H1 (cell line): ENCODE measurements around the gene SLC6A12. TPM values are rescaled to one million over a fixed set of nuclear protein-coding genes. Genes with fewer than 3 reads are reported as not detected.

Source experiments
- CTCF ChIA-PET: fragments of 300-600 bp; sonication (Branson Sonifier 250); formaldehyde crosslinking; loops from one replicate; lab custom pipeline; 2021; ENCODE audit not compliant: partially characterized antibody; lab: Charles Lee
- POLR2A ChIA-PET: fragments of 300-600 bp; sonication (Branson Sonifier 250); formaldehyde crosslinking; loops from one replicate; lab custom pipeline; 2021; ENCODE audit warnings: inconsistent platforms; ENCODE audit not compliant: partially characterized antibody; lab: Charles Lee
- DNase-seq, 2 experiments: peaks; one replicate each; pipeline versions ENCODE4 v3.0.0 to v3.0.0-alpha.2; 2010 to 2022; ENCODE audit warnings: low spot score in 2 of 2, low read depth in 1 of 2, mixed read lengths in 1 of 2
- FAIRE-seq: peaks from 2 replicates; lab custom pipeline; 2011; peaks lifted over from hg19 to GRCh38; lab: Jason Lieb, UNC
- H2AFZ ChIP-seq: 2 replicates; pipeline ENCODE4 v1.8.1; 2012; ENCODE audit warnings: low read length, inconsistent platforms
- H2AK5ac ChIP-seq: 2 replicates; pipeline ENCODE4 v1.6.1; 2013; ENCODE audit warnings: low read depth, low read length
- H2BK120ac ChIP-seq: replicated peaks from 2 replicates; pipeline ENCODE3; 2013; ENCODE audit warnings: low read depth, low read length, inconsistent platforms
- H2BK12ac ChIP-seq: 2 replicates; pipeline ENCODE4 v1.6.1; 2013; ENCODE audit warnings: low read depth, low read length
- H2BK15ac ChIP-seq: 2 replicates; pipeline ENCODE4 v1.6.1; 2013; ENCODE audit warnings: low read length
- H2BK20ac ChIP-seq: 2 replicates; pipeline ENCODE4 v1.6.1; 2013; ENCODE audit warnings: low read length
- H2BK5ac ChIP-seq: 2 replicates; pipeline ENCODE4 v1.6.1; 2013; ENCODE audit warnings: low read depth, low read length
- H3K14ac ChIP-seq: 2 replicates; pipeline ENCODE4 v1.6.1; 2013; ENCODE audit warnings: inconsistent platforms; ENCODE audit not compliant: insufficient read length
- H3K18ac ChIP-seq: 2 replicates; pipeline ENCODE4 v1.6.1; 2013; ENCODE audit warnings: low read length; ENCODE audit errors: extremely low read depth
- H3K23ac ChIP-seq: 2 replicates; pipeline ENCODE4 v1.6.1; 2013; ENCODE audit warnings: inconsistent platforms; ENCODE audit not compliant: insufficient read length
- H3K23me2 ChIP-seq: 2 replicates; pipeline ENCODE4 v1.6.1; 2013; ENCODE audit warnings: low read depth, low read length
- H3K27ac ChIP-seq: 2 replicates; pipeline ENCODE4 v1.6.1; 2011; ENCODE audit warnings: low read depth, low read length, inconsistent platforms
- H3K27me3 ChIP-seq, 4 experiments: replicated peaks in 1 of 4; 1 replicate in 1 of 4; 2 replicates in 3 of 4; pipeline versions ENCODE4 v1.6.1 to v1.8.1; 2011 to 2013; ENCODE audit warnings: low read length in 3 of 4, mild to moderate bottlenecking in 3 of 4, inconsistent platforms in 2 of 4, mixed read lengths in 2 of 4, moderate library complexity in 1 of 4; ENCODE audit not compliant: control insufficient read depth in 3 of 4, insufficient read depth in 3 of 4; ENCODE audit errors: extremely low read depth in 1 of 4
- H3K36me3 ChIP-seq, 4 experiments: 2 replicates each; pipeline versions ENCODE4 v1.6.1 to v1.8.1; 2011 to 2013; ENCODE audit warnings: mild to moderate bottlenecking in 4 of 4, low read length in 3 of 4, moderate library complexity in 2 of 4, control low read depth in 1 of 4, inconsistent platforms in 1 of 4; ENCODE audit not compliant: insufficient read depth in 4 of 4, control insufficient read depth in 2 of 4
- H3K4ac ChIP-seq: replicated peaks from 2 replicates; pipeline ENCODE3; 2013; ENCODE audit warnings: low read length, low read depth, mixed read lengths, inconsistent platforms; ENCODE audit not compliant: insufficient read length
- H3K4me1 ChIP-seq, 4 experiments: replicated peaks in 1 of 4; 1 replicate in 1 of 4; 2 replicates in 3 of 4; pipeline versions ENCODE4 v1.6.1 to v1.8.1; 2011 to 2013; ENCODE audit warnings: low read length in 3 of 4, inconsistent platforms in 2 of 4, mixed read lengths in 1 of 4; ENCODE audit not compliant: insufficient read depth in 4 of 4, control insufficient read depth in 3 of 4
- H3K4me2 ChIP-seq, 2 experiments: 2 replicates each; pipeline versions ENCODE4 v1.6.1 to v1.8.1; 2011 to 2013; ENCODE audit warnings: low read depth in 2 of 2, low read length in 2 of 2, control low read depth in 1 of 2, inconsistent platforms in 1 of 2, mild to moderate bottlenecking in 1 of 2; ENCODE audit not compliant: insufficient read depth in 1 of 2
- H3K4me3 ChIP-seq, 4 experiments: fragments of 200-600, 300-600 bp in 1 of 4; sonication (generic), shearing (Covaris generic), sonication (Bioruptor Twin) in 1 of 4; 2 replicates each; pipeline versions ENCODE4 v1.5.1 to v1.8.1; 2011 to 2016; ENCODE audit warnings: low read length in 4 of 4, low read depth in 3 of 4, control low read depth in 2 of 4, inconsistent platforms in 2 of 4, mild to moderate bottlenecking in 2 of 4, mixed read lengths in 1 of 4, moderate library complexity in 1 of 4; ENCODE audit not compliant: insufficient read depth in 2 of 4; ENCODE audit errors: extremely low read depth in 1 of 4
- H3K56ac ChIP-seq: replicated peaks from 2 replicates; pipeline ENCODE3; 2013; ENCODE audit warnings: low read depth, mild to moderate bottlenecking, mixed read lengths, low read length, inconsistent platforms; ENCODE audit not compliant: insufficient read length
- H3K79me1 ChIP-seq: 2 replicates; pipeline ENCODE4 v1.6.1; 2013; ENCODE audit warnings: low read depth, low read length, control low read depth
- H3K79me2 ChIP-seq, 2 experiments: 2 replicates each; pipeline versions ENCODE4 v1.6.1 to v1.8.1; 2012 to 2013; ENCODE audit warnings: low read length in 2 of 2, mild to moderate bottlenecking in 2 of 2, inconsistent platforms in 1 of 2; ENCODE audit not compliant: insufficient read depth in 2 of 2, control insufficient read depth in 1 of 2
- H3K9ac ChIP-seq, 4 experiments: replicated peaks in 1 of 4; 1 replicate in 1 of 4; 2 replicates in 3 of 4; pipeline versions ENCODE4 v1.6.1 to v1.8.1; 2011 to 2013; ENCODE audit warnings: low read depth in 3 of 4, low read length in 3 of 4, control low read depth in 2 of 4, mild to moderate bottlenecking in 2 of 4, moderate library complexity in 2 of 4, inconsistent platforms in 1 of 4; ENCODE audit errors: extremely low read depth in 1 of 4
- H3K9me3 ChIP-seq, 2 experiments: 2 replicates each; pipeline versions ENCODE4 v1.6.1 to v1.8.1; 2012 to 2013; ENCODE audit warnings: mild to moderate bottlenecking in 2 of 2, moderate library complexity in 2 of 2, control low read depth in 1 of 2, inconsistent platforms in 1 of 2, low read depth in 1 of 2, low read length in 1 of 2, mixed read lengths in 1 of 2; ENCODE audit not compliant: insufficient read depth in 2 of 2
- H4K20me1 ChIP-seq, 2 experiments: replicated peaks in 1 of 2; 2 replicates each; pipeline versions ENCODE3 to v1.8.1; 2011 to 2013; ENCODE audit warnings: inconsistent platforms in 2 of 2, low read length in 2 of 2, mild to moderate bottlenecking in 1 of 2; ENCODE audit not compliant: insufficient read depth in 2 of 2, control insufficient read depth in 1 of 2
- H4K5ac ChIP-seq: 2 replicates; pipeline ENCODE4 v1.6.1; 2013; ENCODE audit warnings: low read length, low read depth, mixed read lengths, inconsistent platforms; ENCODE audit not compliant: insufficient read length
- H4K8ac ChIP-seq: 2 replicates; pipeline ENCODE4 v1.8.0; 2013; ENCODE audit warnings: mild to moderate bottlenecking, moderate library complexity, low read length, inconsistent platforms; ENCODE audit not compliant: insufficient read depth; ENCODE audit errors: extremely low read depth
- H4K91ac ChIP-seq: replicated peaks from 2 replicates; pipeline ENCODE3; 2013; ENCODE audit warnings: low read length, mixed read lengths, inconsistent platforms; ENCODE audit not compliant: insufficient read length
- CEBPB ChIP-seq: IDR thresholded peaks from 2 replicates; pipeline ENCODE4 v1.6.1; 2012; ENCODE audit warnings: low read depth, low read length
- CHD1 ChIP-seq: IDR thresholded peaks from 2 replicates; pipeline ENCODE4 v1.6.1; 2012; ENCODE audit warnings: low read depth, low read length, improper control_type of control experiment
- EP300 ChIP-seq, 2 experiments: IDR thresholded peaks; 1 replicate in 1 of 2; 2 replicates in 1 of 2; pipeline ENCODE4 v1.6.1; 2011 to 2012; ENCODE audit warnings: low read depth in 2 of 2, low read length in 2 of 2, mild to moderate bottlenecking in 2 of 2, borderline replicate concordance in 1 of 2, inconsistent platforms in 1 of 2, moderate library complexity in 1 of 2
- EZH2 ChIP-seq: fragments of 200-600 bp; sonication (generic); IDR thresholded peaks from 2 replicates; pipeline ENCODE4 v1.7.1; 2012; ENCODE audit warnings: low read depth, mild to moderate bottlenecking, moderate library complexity, low read length, inconsistent platforms; ENCODE audit not compliant: severe bottlenecking
- HDAC6 ChIP-seq: IDR thresholded peaks from one replicate; pipeline ENCODE4 v1.7.1; 2012; ENCODE audit warnings: low read depth, mild to moderate bottlenecking, inconsistent platforms, low read length, moderate library complexity
- POLR2AphosphoS5 ChIP-seq: IDR thresholded peaks from 2 replicates; pipeline ENCODE4 v1.6.1; 2011; ENCODE audit warnings: low read depth, low read length
- RFX5 ChIP-seq: IDR thresholded peaks from 2 replicates; pipeline ENCODE4 v1.6.1; 2011; ENCODE audit warnings: low read depth, low read length, improper control_type of control experiment, borderline replicate concordance
- RXRA ChIP-seq: IDR thresholded peaks from 2 replicates; pipeline ENCODE4 v1.6.1; 2011; ENCODE audit warnings: low read depth, mild to moderate bottlenecking, low read length, moderate library complexity; ENCODE audit not compliant: insufficient read depth
- SIN3A ChIP-seq, 2 experiments: IDR thresholded peaks in 1 of 2; conservative IDR thresholded peaks in 1 of 2; 2 replicates each; pipeline ENCODE4 v1.6.1; 2011 to 2012; ENCODE audit warnings: low read length in 2 of 2, improper control_type of control experiment in 1 of 2, low read depth in 1 of 2, mild to moderate bottlenecking in 1 of 2
- TCF12 ChIP-seq: IDR thresholded peaks from 2 replicates; pipeline ENCODE4 v1.6.1; 2011; ENCODE audit warnings: low read depth, mild to moderate bottlenecking, low read length
- WGBS, 2 experiments: shearing (Covaris generic) in 1 of 2; methylation state at CpG; one replicate each; pipeline versions ENCODE4 v1.1.6 to v1.1.7; 2013 to 2015; ENCODE audit warnings: low lambda C conversion rate in 2 of 2, mixed read lengths in 2 of 2, inconsistent platforms in 1 of 2, low coverage in 1 of 2, missing lambda C conversion rate in 1 of 2; ENCODE audit not compliant: insufficient replicate concordance in 2 of 2, insufficient coverage in 1 of 2, insufficient read length in 1 of 2; ENCODE audit errors: extremely low coverage in 1 of 2, missing lambda C conversion rate in 1 of 2; 5-methylcytosine and 5-hydroxymethylcytosine counted together
- polyA plus RNA-seq, 7 experiments: library from polyadenylated mRNA; depleted of rRNA in 3 of 7; stranded (reverse) in 5 of 7; unstranded in 2 of 7; fragments of >200 nt in 5 of 7; fragments of 200-250 nt in 2 of 7; gene quantifications; 1 replicate in 5 of 7; 2 replicates in 1 of 7; 4 replicates in 1 of 7; pipeline versions ENCODE4 v1.2.1 to v1.2.3, GENCODE V29; 2011 to 2013; ENCODE audit warnings: missing spikeins in 2 of 7, mixed read lengths in 2 of 7
- total RNA-seq: library from RNA; stranded (reverse); fragmentation: NEBNext Ultra II Directional; extraction: Animal tissue kit (Norgen Biotek cat#: 25700); gene quantifications from 2 replicates; pipeline ENCODE4 v1.2.1, GENCODE V29; 2021
- TF ChIP-seq, protein P1 (sequence below): IDR thresholded peaks from 2 replicates; pipeline ENCODE4 v1.6.1; 2012; ENCODE audit warnings: inconsistent platforms

SLC6A12 gene
- total and polyA plus RNA-seq, 2 of the 8 experiments (the other 6 are each of a cell fraction or from before 2014, with no cell fraction given): 0.70 to 1.1 TPM

DNA sequence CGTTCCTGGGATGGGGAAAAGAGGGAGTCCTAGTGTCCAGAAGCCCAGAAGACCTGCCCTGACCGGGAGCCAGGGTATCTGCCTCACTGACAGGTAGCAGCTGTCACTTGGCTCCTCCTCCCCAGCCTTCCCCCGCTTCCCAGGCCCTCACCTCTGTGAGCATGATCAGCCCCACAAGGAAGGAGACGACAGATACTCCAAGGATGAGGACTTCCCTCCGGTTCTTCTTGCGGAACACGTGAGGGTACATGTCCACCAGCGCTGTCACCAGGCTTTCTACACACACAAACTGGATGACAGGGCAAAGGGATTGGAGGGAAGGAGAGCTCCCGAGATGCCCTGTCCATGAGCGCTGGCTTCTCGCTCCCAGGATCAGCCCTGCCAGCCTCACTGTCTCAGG lies 9.9 kb upstream of the SLC6A12 start:
- 0 out of 2 replicates have a peak, but pooled peaks cover 2% of the 10 kb centered on the region for H3K23me2 ChIP-seq
- H3K56ac ChIP-seq: no peak overlapping the region
- H3K23ac ChIP-seq: no peak overlapping the region
- H3K18ac ChIP-seq: no peak overlapping the region
- H2AFZ ChIP-seq: no peak overlapping the region
- CTCF ChIA-PET: interaction anchor here (0.6 to 6.6 kb wide), 13 partner anchors 10 to 581 kb away, joined by 3 to 55 read pairs (median 4); no protein-coding TSS in a partner anchor
- H3K4me2 ChIP-seq: no peak overlapping the region
- no peak overlapping the region for H3K4ac ChIP-seq
- no peaks in the 10 kb centered on the region for H3K79me1 ChIP-seq
- H3K36me3 ChIP-seq: no peaks in the 10 kb centered on the region
- H4K5ac ChIP-seq: no peak overlapping the region
- H3K27me3 ChIP-seq: peaks cover 0 to 2% (median 0%) of the 10 kb centered on the region in 4 experiments; a peak in 1 of 7 replicates
- H3K9me3 ChIP-seq: no peaks in the 10 kb centered on the region
- WGBS, 2 experiments: 88% methylated on average over 11 of the region's 11 CpGs; no CpG with 5 or more reads in 1 of the 2 experiments
- H2BK15ac ChIP-seq: 0 out of 2 replicates have a peak overlapping the region, but pooled peaks have one; percentile 34
- H2BK5ac ChIP-seq: no peak overlapping the region
- POLR2A ChIA-PET: no interaction called here
- H4K20me1 ChIP-seq: no peaks in the 10 kb centered on the region
- H3K4me1 ChIP-seq: peaks cover 0 to 11% (median 9%) of the 10 kb centered on the region in 4 experiments; a peak in 6 of 7 replicates
- H3K79me2 ChIP-seq: no peaks in the 10 kb centered on the region
- no peak overlapping the region for H3K14ac ChIP-seq
- H3K4me3 ChIP-seq: no peak overlapping the region
- no peak overlapping the region for H2BK120ac ChIP-seq
- no peak for DNase-seq
- H2BK12ac ChIP-seq: no peak overlapping the region
- H2BK20ac ChIP-seq: no peak overlapping the region
- no peak for FAIRE-seq
- H4K91ac ChIP-seq: no peak overlapping the region
- peak overlapping the region; percentile 28; the same call in 1 of the 2 replicates for H4K8ac ChIP-seq
- H3K9ac ChIP-seq: no peak overlapping the region
- no peak overlapping the region for H3K27ac ChIP-seq
- TF ChIP-seq TCF12 (no peak), EP300 (IDR thresholded peaks at IDR 0.05; ENCODE audit: borderline replicate concordance in 1 of 2, low read depth in 2 of 2, low read length in 2 of 2) (no peak), RFX5 (no peak), RXRA (no peak), EZH2 (no peak), CHD1 (no peak), CEBPB (no peak), POLR2AphosphoS5 (no peak), SIN3A (conservative IDR thresholded peaks at IDR 0.05 in 1 of 2, IDR thresholded peaks at IDR 0.05 in 1 of 2; ENCODE audit: low read depth in 1 of 2, low read length in 2 of 2) (no peak), HDAC6 (no peak)
- TF ChIP-seq, protein P1, sequence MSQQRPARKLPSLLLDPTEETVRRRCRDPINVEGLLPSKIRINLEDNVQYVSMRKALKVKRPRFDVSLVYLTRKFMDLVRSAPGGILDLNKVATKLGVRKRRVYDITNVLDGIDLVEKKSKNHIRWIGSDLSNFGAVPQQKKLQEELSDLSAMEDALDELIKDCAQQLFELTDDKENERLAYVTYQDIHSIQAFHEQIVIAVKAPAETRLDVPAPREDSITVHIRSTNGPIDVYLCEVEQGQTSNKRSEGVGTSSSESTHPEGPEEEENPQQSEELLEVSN: no peak
- no peak overlapping the region for H2AK5ac ChIP-seq
